Measurements from ENCODE around the gene GPR78. TPM values are rescaled to one million over a fixed set of nuclear protein-coding genes. Genes with fewer than 3 reads are reported as not detected.

Gene GPR78
- total and polyA plus RNA-seq, 2 of the 4 experiments (the other 2 are of a cell fraction), result under 0.01 to 0.10 TPM

- Histone ChIP-seq H3K9me1 (ENCODE audit: insufficient read depth, low read length) (no peaks in the 10 kb centered on the region), H4K5ac (ENCODE audit: low read depth, low read length) (no peak overlapping the region), H2BK15ac (ENCODE audit: low read depth, low read length) (no peak overlapping the region), H3K14ac (replicated peaks; ENCODE audit: low read depth, low read length) (no peak overlapping the region), H2BK120ac (ENCODE audit: low read depth, low read length) (no peak overlapping the region), H3K56ac (ENCODE audit: extremely low read depth, insufficient read depth, low read length) (no peak overlapping the region), H4K20me1 (ENCODE audit: insufficient read depth, low read length) (no peaks in the 10 kb centered on the region), H3K36me3 (ENCODE audit: control insufficient read depth, insufficient read depth, low read length) (peaks cover 47% of the 10 kb centered on the region; the same call in 1 of the 2 replicates), H3K9ac (ENCODE audit: low read depth, low read length) (no peak overlapping the region), H2AK9ac (replicated peaks; ENCODE audit: low read depth, low read length, poor library complexity) (no peak overlapping the region), H3K27ac (ENCODE audit: insufficient read depth, low read length) (no peak overlapping the region), H3K9me3 (ENCODE audit: control insufficient read depth, insufficient read depth, low read length) (no peaks in the 10 kb centered on the region), H2BK5ac (ENCODE audit: low read depth, low read length, poor library complexity, severe bottlenecking) (no peak overlapping the region), H3K23ac (ENCODE audit: low read depth, low read length) (no peak overlapping the region), H2AK5ac (ENCODE audit: low read depth, low read length) (no peak overlapping the region), H4K91ac (ENCODE audit: insufficient read depth, low read depth, low read length) (no peak overlapping the region), H3K27me3 (ENCODE audit: control insufficient read depth, insufficient read depth, low read length) (no peaks in the 10 kb centered on the region; the same call in 1 of the 2 replicates), H3K79me1 (ENCODE audit: low read depth in 1 of 2, low read length in 2 of 2) (no peaks in the 10 kb centered on the region), H3K18ac (ENCODE audit: low read depth, low read length) (no peak overlapping the region), H2AFZ (replicated peaks; ENCODE audit: low read length, poor library complexity) (no peak overlapping the region), H2BK20ac (ENCODE audit: low read depth, low read length) (no peak overlapping the region), H3K4me1 (ENCODE audit: control insufficient read depth, insufficient read depth, low read length) (no peaks in the 10 kb centered on the region), H3K4me2 (ENCODE audit: low read depth, low read length) (no peak overlapping the region), H4K8ac (ENCODE audit: low read depth in 2 of 2, low read length in 2 of 2) (no peak overlapping the region), H3K4ac (ENCODE audit: low read depth, low read length) (no peak overlapping the region), H3K4me3 (ENCODE audit: insufficient read depth, low read depth, low read length) (no peak overlapping the region)
- no peak for DNase-seq
- dilution Hi-C loops (cut with HindIII; ENCODE audit: low sequenced_read_pairs, unreplicated experiment) (no loop called here), intact Hi-C loops (cut with micrococcal nuclease) (no loop called here), in situ Hi-C loops (cut with MboI; ENCODE audit: low sequenced_read_pairs) (loop anchor here (25.0 kb wide), 1 partner anchor 397 kb away; no protein-coding TSS in a partner anchor)
- CTCF ChIA-PET, result no interaction called here
- BruUV-seq (replicated peaks), result no TSS peak
- no peak for TF ChIP-seq CHD1 (IDR thresholded peaks at IDR 0.05; ENCODE audit: low read depth, low read length)
- TF ChIP-seq SMC3 (IDR thresholded peaks at IDR 0.05; ENCODE audit: low read depth, low read length), result no peak
- TF ChIP-seq POLR2A (IDR thresholded peaks at IDR 0.05; ENCODE audit: low read depth, low read length), result no peak
- TF ChIP-seq RAD21 (IDR thresholded peaks at IDR 0.05; ENCODE audit: low read length), result no peak
- TF ChIP-seq MXI1 (IDR thresholded peaks at IDR 0.05; ENCODE audit: borderline replicate concordance, low read depth, low read length), result no peak
- POLR2A ChIA-PET (ENCODE audit: unreplicated experiment), result no interaction called here
- WGBS, 2 experiments (ENCODE audit: extremely low coverage in 2 of 2, insufficient read length in 1 of 2), result 83% methylated on average over 4 of the region's 5 CpGs; no CpG with 5 or more reads in 1 of the 2 experiments
- no peak for ATAC-seq (ENCODE audit: low read depth)
Measured at GRCh38 chr4:8608714-8609391, 28.7 kb downstream of the GPR78 start.

Measured in IMR-90 (cell line).